ENCODE measurements around the gene ZNF609. TPM values are rescaled to one million over a fixed set of nuclear protein-coding genes. Genes with fewer than 3 reads are reported as not detected.

The ZNF609 gene
- total RNA-seq, 2 donors from 2014 or later, result 13.4 to 23.7 TPM

DNA sequence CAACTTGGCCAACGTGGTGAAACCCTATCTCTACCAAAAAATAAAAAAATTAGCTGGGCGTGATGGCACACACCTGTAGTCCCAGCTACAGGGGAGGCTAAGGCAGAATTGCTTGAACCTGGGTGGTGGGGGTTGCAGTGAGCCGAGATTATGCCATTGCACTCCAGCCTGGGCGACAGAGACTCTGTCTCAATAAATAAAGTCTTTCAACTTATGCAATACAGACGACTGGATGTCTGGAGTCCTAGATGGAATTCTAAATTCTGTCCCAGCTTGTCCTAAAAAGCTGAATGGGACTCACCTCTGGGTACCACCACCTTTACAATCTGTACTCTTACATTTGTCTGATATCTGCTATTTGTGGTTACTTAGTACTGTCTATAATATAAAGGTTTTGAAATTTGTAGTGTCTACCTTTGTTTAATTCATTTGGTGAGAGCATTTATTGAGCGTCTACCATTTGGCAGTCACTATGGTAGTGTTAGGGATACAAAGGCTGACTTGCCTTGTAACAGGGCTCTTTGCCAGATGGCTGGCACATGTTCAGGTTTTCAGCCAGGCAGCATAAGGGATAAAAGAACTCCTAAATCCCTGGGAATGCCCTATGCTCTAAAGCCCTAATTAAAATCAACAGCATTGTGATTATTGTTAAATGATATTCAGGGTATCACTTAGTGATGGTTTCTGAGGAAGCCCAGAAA lies 7.2 kb upstream of the ZNF609 start:
- Histone ChIP-seq H3K4me1 (peaks cover 0 to 11% of the 10 kb centered on the region in 2 donors), H3K9me3 (no peaks in the 10 kb centered on the region), H3K27ac (no peak overlapping the region), H3K36me3 (peaks cover 22% of the 10 kb centered on the region), H3K4me3 (no peak overlapping the region), H3K27me3 (no peaks in the 10 kb centered on the region)
- DNase-seq (ENCODE audit: low spot score), result no peak
- TF ChIP-seq, protein P1, sequence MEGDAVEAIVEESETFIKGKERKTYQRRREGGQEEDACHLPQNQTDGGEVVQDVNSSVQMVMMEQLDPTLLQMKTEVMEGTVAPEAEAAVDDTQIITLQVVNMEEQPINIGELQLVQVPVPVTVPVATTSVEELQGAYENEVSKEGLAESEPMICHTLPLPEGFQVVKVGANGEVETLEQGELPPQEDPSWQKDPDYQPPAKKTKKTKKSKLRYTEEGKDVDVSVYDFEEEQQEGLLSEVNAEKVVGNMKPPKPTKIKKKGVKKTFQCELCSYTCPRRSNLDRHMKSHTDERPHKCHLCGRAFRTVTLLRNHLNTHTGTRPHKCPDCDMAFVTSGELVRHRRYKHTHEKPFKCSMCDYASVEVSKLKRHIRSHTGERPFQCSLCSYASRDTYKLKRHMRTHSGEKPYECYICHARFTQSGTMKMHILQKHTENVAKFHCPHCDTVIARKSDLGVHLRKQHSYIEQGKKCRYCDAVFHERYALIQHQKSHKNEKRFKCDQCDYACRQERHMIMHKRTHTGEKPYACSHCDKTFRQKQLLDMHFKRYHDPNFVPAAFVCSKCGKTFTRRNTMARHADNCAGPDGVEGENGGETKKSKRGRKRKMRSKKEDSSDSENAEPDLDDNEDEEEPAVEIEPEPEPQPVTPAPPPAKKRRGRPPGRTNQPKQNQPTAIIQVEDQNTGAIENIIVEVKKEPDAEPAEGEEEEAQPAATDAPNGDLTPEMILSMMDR (IDR thresholded peaks at IDR 0.05), result no peak

DNA sequence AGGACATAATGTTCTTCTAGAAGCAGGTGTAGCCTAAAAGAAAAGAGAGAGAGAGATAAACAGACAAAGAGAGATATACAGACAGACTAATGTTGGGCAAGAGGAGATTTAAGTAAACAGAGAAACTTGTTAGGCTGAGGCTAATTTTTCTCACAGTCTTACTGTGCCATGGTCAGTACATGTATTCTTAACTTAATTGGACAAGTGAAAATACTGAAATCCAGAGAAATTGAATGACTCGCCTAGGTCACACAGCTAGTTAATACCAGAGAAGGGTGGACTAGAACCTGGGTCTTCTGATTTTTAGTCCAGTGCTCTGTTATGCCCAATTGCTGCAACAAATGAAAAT lies 6.7 kb upstream of the ZNF609 start:
- H3K4me3 ChIP-seq, result no peak overlapping the region
- H3K27me3 ChIP-seq, result no peaks in the 10 kb centered on the region
- no peak overlapping the region for H3K27ac ChIP-seq
- H3K36me3 ChIP-seq, result peaks cover 22% of the 10 kb centered on the region
- no peak for DNase-seq (ENCODE audit: low spot score)
- TF ChIP-seq, protein P1 (IDR thresholded peaks at IDR 0.05), result no peak
- peaks cover 0 to 11% of the 10 kb centered on the region in 2 donors for H3K4me1 ChIP-seq
- H3K9me3 ChIP-seq, result no peaks in the 10 kb centered on the region

DNA sequence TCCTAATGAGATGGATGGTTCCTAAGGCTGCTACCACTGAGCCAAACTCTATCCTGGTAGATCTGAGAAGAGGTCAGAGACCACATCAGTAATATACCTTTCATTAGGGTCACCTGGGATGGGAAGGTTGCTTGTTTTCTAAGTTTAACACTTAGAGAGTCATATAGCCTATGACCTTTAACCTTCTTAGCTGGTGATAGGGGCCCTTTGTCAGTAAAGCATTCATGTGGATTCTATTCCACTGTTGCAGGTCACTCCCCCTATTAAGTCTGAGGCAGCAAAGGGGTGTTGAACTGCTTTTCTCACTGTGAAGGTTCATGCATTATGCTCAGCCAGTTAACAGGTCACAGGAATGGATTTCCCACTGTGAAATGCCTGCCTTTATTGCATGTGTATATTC lies 6.1 kb upstream of the ZNF609 start:
- H3K4me1 ChIP-seq, result peaks cover 0 to 11% of the 10 kb centered on the region in 2 donors

DNA sequence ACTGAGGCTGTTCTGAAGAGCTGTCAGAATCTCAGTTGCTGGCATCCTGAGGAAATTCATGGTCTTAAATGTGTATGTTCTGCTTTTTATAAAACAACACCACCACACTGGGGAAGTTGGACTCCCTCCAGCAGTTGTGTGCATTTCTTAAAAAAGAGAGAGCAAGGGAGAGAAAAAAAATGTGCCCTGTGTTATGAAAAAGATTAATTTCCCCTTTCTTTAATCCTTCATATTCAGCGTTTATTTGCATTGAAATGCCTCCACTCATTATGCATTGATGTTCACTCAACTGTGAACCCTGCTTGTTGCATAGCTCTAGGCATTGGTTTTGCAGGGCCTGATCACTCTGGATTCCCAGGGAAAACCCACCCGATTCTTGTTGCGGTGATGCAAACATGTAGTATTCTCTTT lies 4.4 kb upstream of the ZNF609 start:
- peaks cover 3 to 14% of the 10 kb centered on the region in 2 donors for H3K4me1 ChIP-seq
- DNase-seq (ENCODE audit: low spot score), result no peak
- no peaks in the 10 kb centered on the region for H3K9me3 ChIP-seq
- H3K36me3 ChIP-seq, result peaks cover 22% of the 10 kb centered on the region
- no peak overlapping the region for H3K27ac ChIP-seq
- H3K4me3 ChIP-seq, result no peak overlapping the region
- TF ChIP-seq, protein P1 (IDR thresholded peaks at IDR 0.05), result no peak
- no peaks in the 10 kb centered on the region for H3K27me3 ChIP-seq

More for the DNA sequence above, 6.1 kb upstream of the ZNF609 start:
- Histone ChIP-seq H3K27me3 (no peaks in the 10 kb centered on the region), H3K27ac (no peak overlapping the region), H3K9me3 (no peaks in the 10 kb centered on the region), H3K4me3 (no peak overlapping the region), H3K36me3 (peaks cover 22% of the 10 kb centered on the region)
- TF ChIP-seq, protein P1 (IDR thresholded peaks at IDR 0.05), result no peak
- no peak for DNase-seq (ENCODE audit: low spot score)

DNA sequence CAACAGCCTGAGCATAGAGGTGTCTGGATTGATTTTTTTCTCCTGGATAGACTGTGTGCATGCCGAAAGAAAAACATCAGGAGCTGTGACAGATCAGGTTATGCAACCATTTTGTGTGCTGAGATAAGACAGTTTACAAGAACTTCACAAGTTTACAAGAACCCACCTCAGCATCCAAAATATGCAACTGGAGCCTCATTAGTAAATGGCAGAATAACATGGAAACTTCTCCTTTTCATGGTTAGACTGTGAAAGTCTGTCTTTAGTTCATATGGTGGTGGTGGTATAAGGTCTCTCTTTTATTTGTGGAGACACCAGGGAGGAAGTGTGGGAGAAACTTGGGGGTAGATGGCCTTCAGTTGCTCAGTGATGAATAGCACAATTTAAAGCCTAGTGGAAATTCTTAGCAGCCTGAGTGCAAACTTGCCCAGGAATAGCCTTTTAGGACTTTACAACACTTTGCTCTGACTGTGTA lies 3.7 kb upstream of the ZNF609 start:
- no peak overlapping the region for H3K27ac ChIP-seq
- TF ChIP-seq, protein P1 (IDR thresholded peaks at IDR 0.05), result no peak
- H3K36me3 ChIP-seq, result peaks cover 22% of the 10 kb centered on the region
- H3K4me1 ChIP-seq, result peaks cover 3 to 19% of the 10 kb centered on the region in 2 donors
- no peak for DNase-seq (ENCODE audit: low spot score)
- H3K9me3 ChIP-seq, result no peaks in the 10 kb centered on the region
- H3K4me3 ChIP-seq, result no peak overlapping the region
- no peaks in the 10 kb centered on the region for H3K27me3 ChIP-seq
